GM18511 (cell line): Measurements from ENCODE around the gene GUK1.

Source experiments
- ATAC-seq: cut with Tn5 transposase; IDR thresholded peaks from one replicate; pipeline ENCODE4 v1.9.1; 2021; ENCODE audit warnings: mild to moderate bottlenecking, moderate library complexity; ENCODE audit not compliant: unreplicated experiment

The GUK1 gene

GRCh38 chr1:228149406-228150119, 9.5 kb downstream of the GUK1 start, which contains the start of gene GJC2:
Gene GJC2 (plus strand): TSS chr1:228149930. CDS start chr1:228157759, 7,829 bp downstream.
- no peak for ATAC-seq

GRCh38 chr1:228150120-228150460, 10.0 kb downstream of the GUK1 start:
- no peak for ATAC-seq

GRCh38 chr1:228150461-228151179, 10.5 kb downstream of the GUK1 start:
- no peak for ATAC-seq

- no peak for ATAC-seq
These were observed 11.3 kb downstream of the GUK1 start for GRCh38 chr1:228151180-228151925.

GRCh38 chr1:228152097-228152917, 12.2 kb downstream of the GUK1 start:
- ATAC-seq: no peak

GRCh38 chr1:228152918-228153258, 12.8 kb downstream of the GUK1 start:
- no peak for ATAC-seq

- no peak for ATAC-seq
These were observed 14.1 kb downstream of the GUK1 start for GRCh38 chr1:228154021-228154669.

- no peak for ATAC-seq
These were observed 14.8 kb downstream of the GUK1 start for GRCh38 chr1:228154670-228155571.

GRCh38 chr1:228155596-228156514, 15.8 kb downstream of the GUK1 start:
- no peak for ATAC-seq

- ATAC-seq: no peak
These were observed 16.4 kb downstream of the GUK1 start for GRCh38 chr1:228156515-228156881.

GRCh38 chr1:228156941-228157728, 17.1 kb downstream of the GUK1 start:
- no peak for ATAC-seq

GRCh38 chr1:228157729-228158126, 17.6 kb downstream of the GUK1 start:
- ATAC-seq: no peak

GRCh38 chr1:228158151-228159007, 18.3 kb downstream of the GUK1 start:
- no peak for ATAC-seq

GRCh38 chr1:228159008-228159665, 19.1 kb downstream of the GUK1 start:
- ATAC-seq: no peak

- no peak for ATAC-seq
These were observed 20.2 kb downstream of the GUK1 start for GRCh38 chr1:228160201-228160761.

- ATAC-seq: no peak
These were observed 21.3 kb downstream of the GUK1 start for GRCh38 chr1:228161362-228161761.
